GM18507 (cell line): ENCODE data around the gene CDC123.
"Not testable (repeated sequence)": the region's sequence is repeated elsewhere in the genome, so short reads cannot be mapped to it uniquely, and the experiment has no call there.

Experiments
- DNase-seq: peaks from one replicate; pipeline ENCODE4 v3.0.0; 2011; ENCODE audit warnings: low read depth; ENCODE audit not compliant: insufficient read length; ENCODE audit errors: extremely low spot score
- FAIRE-seq: peaks from 2 replicates; lab custom pipeline; 2011; peaks lifted over from hg19 to GRCh38; lab: Jason Lieb, UNC

CDC123 gene

DNA sequence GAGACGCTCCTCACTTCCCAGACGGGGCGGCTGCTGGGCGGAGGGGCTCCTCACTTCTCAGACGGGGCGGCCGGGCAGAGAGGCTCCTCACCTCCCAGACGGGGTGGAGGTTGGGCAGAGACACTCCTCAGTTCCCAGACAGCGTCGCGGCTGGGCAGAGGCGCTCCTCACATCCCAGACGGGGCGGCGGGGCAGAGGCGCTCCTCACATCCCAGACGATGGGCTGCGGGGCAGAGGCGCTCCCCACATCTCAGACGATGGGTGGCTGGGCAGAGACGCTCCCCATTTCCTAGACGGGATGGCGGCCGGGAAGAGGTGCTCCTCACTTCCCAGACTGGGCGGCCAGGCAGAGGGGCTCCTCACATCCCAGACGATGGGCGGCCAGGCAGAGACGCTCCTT lies 30.4 kb downstream of the CDC123 start:
- FAIRE-seq, DNase-seq: not testable (repeated sequence)

DNA sequence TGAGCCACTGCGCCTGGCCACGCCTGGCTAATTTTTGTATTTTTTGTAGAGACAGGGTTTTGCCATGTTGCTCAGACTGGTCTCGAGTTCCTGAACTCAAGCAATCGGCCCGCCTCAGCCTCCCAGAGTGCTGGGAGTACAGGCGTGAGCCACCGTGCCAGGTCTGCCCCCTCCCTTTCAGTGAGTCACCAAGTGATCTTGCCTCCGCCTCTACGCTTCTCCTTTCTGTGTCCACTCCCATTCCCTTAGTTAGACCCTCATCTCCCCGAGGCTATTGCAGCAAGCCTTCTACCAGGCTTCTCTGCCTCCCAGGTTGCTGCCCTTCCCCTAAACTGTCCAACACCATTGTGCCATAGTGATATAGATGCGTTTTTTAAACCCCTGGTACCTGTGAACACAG lies 32.9 kb downstream of the CDC123 start:
- no peak for FAIRE-seq
- no peak for DNase-seq

- not testable (repeated sequence) for DNase-seq, FAIRE-seq
These were observed 38.7 kb downstream of the CDC123 start for GRCh38 chr10:12234687-12235086.

DNA sequence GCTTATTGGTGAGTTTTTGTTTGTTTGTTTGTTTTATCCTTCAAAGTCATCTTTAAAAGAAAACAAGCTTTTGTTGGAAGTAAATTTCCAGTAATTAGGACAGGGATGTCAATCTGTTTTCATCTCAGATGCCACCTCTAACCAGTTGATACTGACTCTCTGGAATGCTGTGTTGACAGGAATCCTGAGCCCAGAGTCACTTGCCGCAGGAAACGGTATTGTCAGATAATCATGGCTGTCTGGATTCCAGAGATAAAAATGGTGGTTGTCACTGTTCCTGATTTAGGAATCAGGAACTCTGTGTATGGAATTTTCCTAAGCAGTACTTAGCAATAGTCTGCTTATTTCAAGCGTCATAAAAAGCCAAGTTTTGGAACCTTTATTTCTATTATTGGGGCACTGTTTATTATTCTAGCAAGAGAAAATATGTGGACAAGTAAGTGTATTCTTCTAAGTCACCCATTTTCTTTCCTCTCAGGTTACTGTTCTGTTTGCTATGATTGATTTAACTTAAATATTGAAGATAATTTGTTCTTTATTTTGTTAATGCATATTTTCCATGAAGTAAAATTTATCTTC lies 39.2 kb downstream of the CDC123 start:
- DNase-seq (no peak), FAIRE-seq (no peak)

- no peak for FAIRE-seq
- no peak for DNase-seq
These were observed 39.8 kb downstream of the CDC123 start for GRCh38 chr10:12235796-12236195.

- no peak for FAIRE-seq
These were observed 41.6 kb downstream of the CDC123 start for GRCh38 chr10:12237265-12238220.

GRCh38 chr10:12238821-12239220 lies 42.8 kb downstream of the CDC123 start:
- no peak for FAIRE-seq
- DNase-seq = no peak

More at GRCh38 chr10:12237265-12238220, 41.6 kb downstream of the CDC123 start:
- no peak for DNase-seq

DNA sequence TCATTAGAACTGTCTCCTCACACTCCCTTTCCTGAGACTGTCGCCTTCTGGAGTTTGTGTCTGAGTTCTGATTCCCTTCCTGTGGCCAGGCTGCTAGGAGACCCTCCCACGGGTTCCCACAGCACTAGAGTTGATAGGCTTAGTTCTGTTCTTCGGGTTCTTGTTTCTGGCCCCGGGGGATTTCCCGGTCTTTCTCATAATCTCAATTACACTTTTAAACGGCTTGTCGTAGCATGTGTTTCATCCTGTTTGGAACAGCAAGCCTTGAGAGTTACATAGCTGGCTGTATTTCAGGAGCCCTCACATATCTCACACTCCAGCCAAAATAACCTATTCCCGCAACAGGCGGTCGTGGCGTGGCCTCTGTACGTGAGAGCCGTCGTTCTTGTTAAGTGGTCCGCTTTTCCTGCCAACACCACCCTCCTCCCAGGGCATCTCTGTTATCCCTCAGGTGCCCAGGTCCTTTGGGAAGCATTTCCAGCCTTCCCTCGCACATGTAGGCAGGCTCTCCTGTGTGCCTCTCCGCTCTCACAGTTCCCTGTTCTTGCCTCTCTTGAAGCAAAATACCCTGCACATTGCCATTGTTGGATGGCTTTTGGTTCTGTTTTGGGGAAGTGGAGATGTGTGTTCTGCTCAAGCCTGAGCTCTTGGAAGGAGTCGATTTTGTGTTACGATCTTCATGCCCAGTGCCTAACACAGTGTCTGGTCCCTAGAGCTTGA lies 46.0 kb downstream of the CDC123 start:
- DNase-seq = no peak
- peak; percentile 91 for FAIRE-seq

DNA sequence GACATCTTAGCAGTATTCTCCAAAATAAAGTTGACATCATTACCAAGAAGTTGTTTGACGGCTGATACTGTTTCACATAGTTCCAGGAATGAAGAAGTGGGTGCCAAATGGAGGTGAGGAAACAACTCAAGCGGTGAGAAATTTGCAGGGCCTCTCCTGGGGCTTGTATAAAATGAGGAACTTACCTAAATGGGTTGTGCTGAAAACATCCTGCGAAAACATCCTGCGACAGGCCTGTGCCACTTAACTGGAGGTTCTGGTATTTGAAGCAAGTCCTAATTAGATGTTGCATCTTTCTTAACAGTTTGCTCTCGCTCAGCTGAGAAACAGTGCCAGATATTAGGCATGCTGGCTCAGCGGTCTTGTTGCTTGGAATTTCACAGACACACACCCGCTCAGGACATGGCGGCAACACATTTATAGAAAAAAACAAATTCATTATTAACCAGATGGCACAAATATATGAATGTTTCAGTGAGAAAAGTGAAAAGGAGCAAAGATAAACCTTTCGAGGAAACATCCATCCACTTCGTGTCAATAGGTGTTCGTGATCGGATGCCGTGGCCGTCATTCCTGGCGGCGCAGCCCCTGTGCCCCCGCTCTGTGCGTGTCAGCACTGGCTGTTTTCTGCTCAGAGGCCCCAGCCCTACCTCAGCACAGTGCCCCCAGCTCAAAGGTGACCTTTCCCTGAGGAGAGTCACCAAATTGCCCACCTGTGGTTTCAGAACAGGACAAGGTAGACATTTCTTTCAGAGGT lies 48.1 kb downstream of the CDC123 start:
- FAIRE-seq (peak; percentile 81), DNase-seq (peak; percentile 28)

- DNase-seq = no peak
- no peak for FAIRE-seq
These were observed 54.2 kb downstream of the CDC123 start for GRCh38 chr10:12250181-12250580.

DNA sequence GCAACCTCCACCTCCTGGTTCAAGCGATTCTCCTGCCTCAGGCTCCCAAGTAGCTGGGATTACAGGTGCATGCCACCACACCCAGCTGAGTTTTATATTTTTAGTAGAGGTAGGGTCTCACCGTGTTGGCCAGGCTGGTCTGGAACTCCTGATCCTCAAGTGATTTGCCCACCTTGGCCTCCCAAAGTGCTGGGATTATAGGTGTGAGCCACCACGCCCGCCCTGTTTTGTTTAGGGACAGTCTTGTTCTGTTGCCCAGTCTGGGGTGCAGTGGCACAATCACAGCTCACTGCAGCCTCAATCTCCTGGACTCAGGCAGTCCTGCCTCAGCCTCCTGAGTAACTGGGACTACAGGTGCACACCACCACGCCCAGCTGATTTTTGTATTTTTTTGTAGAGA lies 54.7 kb downstream of the CDC123 start:
- FAIRE-seq, DNase-seq: not testable (repeated sequence)

DNA sequence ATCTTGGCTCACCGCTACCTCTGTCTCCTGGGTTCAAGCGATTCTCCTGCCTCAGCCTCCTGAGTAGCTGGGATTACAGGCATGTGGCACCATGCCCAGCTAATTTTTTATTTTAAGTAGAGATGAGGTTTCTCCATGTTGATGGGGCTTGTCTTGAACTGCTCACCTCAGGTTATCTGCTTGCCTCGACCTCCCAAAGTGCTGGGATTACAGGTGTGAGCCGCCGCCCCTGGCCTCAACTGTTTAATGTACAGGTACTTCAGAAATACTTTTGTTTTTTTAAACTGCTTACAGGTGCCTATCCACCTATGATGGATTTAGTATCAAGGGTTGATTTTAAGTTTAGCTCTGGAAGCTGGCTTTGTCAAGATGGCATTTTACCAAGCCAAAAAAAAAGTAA lies 55.6 kb downstream of the CDC123 start:
- DNase-seq (no peak), FAIRE-seq (no peak)

- FAIRE-seq = peak; percentile 88
- no peak for DNase-seq
These were observed 57.0 kb downstream of the CDC123 start for GRCh38 chr10:12252882-12253546.

DNA sequence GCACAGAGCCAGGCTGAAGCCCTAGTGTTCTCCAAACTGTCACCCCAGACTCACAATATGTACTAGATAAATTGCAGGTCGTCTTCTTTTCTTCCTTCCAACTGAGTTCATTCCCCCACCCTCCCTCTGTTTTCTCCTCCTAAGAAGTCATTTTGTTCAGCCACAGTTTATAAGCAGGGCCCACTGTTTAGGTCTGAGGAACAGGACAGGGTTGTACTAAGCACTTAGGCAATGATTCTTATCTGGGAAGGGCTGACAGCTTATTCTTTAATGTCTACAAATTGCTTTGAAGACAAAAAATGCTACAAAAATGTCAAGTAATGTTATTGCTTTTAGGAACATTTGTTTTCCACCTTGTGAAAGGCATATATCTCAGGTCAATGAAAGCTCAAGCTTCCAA lies 59.1 kb downstream of the CDC123 start:
- FAIRE-seq (no peak), DNase-seq (no peak)

DNA sequence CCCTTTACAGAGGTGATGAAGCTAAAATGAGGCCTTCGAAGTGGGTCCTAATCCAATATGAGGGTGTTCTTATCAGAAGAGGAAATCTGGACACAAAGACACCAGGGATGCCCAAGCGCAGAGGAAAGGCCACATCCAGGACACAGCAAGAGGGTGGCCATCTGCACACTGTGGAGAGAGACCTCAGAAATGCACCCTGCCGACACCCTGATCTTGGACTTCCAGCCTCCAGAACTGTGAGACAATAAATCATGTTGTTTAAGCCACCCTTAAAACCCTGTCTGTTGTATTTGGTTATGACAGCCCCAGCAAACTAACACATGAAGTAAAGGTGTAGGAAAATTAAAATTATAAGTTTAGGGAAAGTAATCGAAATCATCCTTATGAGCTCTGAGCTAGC lies 64.0 kb downstream of the CDC123 start:
- no peak for FAIRE-seq
- DNase-seq = no peak

- DNase-seq (no peak), FAIRE-seq (no peak)
These were observed 66.4 kb downstream of the CDC123 start for GRCh38 chr10:12262278-12262981.

- peak; percentile 99 for FAIRE-seq
- DNase-seq = peak; percentile 92
These were observed 68.4 kb downstream of the CDC123 start for GRCh38 chr10:12264204-12264940.

GRCh38 chr10:12269056-12269455 lies 73.1 kb downstream of the CDC123 start:
- DNase-seq (no peak), FAIRE-seq (no peak)
